HFFc6 (cell line): ENCODE results near the gene ZMYM4. TPM values are rescaled to one million over a fixed set of nuclear protein-coding genes. Genes with fewer than 3 reads are reported as not detected.
"Not testable (repeated sequence)": the region's sequence is repeated elsewhere in the genome, so short reads cannot be mapped to it uniquely, and the experiment has no call there.

Experiments used
- DNase-seq: peaks from one replicate; pipeline ENCODE4 v3.0.0-alpha.2; 2018
- H3K27ac Mint-ChIP-seq: 2 replicates; pipeline ENCODE4 v1.8.0; 2020; ENCODE audit warnings: mild to moderate bottlenecking, mixed read lengths
- H3K27me3 Mint-ChIP-seq: 2 replicates; pipeline ENCODE4 v1.8.0; 2021; ENCODE audit warnings: mild to moderate bottlenecking, moderate library complexity, mixed read lengths; ENCODE audit not compliant: insufficient read depth
- H3K36me3 Mint-ChIP-seq: 2 replicates; pipeline ENCODE4 v1.8.0; 2021; ENCODE audit warnings: low read depth, mixed read lengths
- H3K4me1 Mint-ChIP-seq: 2 replicates; pipeline ENCODE4 v1.8.0; 2020; ENCODE audit warnings: low read depth, mixed read lengths
- H3K4me3 Mint-ChIP-seq: 2 replicates; pipeline ENCODE4 v1.8.0; 2020; ENCODE audit warnings: mild to moderate bottlenecking, moderate library complexity, mixed read lengths
- H3K9me3 Mint-ChIP-seq: 2 replicates; pipeline ENCODE4 v1.8.0; 2020; ENCODE audit warnings: mild to moderate bottlenecking, mixed read lengths
- total RNA-seq, 6 experiments: library from RNA; stranded (reverse); fragmentation: NEBNext Ultra II Directional; extraction: Animal tissue kit (Norgen Biotek cat#: 25700); gene quantifications; 2 replicates in 1 of 6; 3 replicates in 5 of 6; pipeline ENCODE4 v1.2.3, GENCODE V29; 2021
- TF ChIP-seq, protein P1 (sequence below): fragments of 200-600 bp; sonication (generic); IDR thresholded peaks from 2 replicates; pipeline ENCODE4 v1.5.0; 2021; ENCODE audit warnings: antibody characterized with exemption, mild to moderate bottlenecking

The ZMYM4 gene
- total RNA-seq, 6 experiments from 2014 or later, result 49.8 to 58.0 (median 52.5) TPM

DNA sequence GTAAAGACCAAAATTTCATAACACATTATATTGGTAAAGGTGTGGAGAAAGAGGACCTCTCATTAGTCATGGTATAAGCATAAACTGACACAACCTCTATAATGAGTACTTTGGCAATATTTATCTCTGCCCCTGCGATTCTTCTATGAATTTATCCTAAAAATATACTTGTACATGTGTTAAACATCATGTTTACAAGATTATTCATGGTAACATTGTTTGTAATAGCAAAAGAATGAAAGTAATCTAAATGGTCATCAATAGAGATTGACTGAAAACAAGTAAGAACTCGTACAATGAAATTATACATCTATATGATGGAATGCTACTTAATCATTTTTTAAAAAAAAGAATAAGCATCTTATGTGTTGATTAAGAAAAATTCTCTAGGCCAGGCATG lies 192.3 kb downstream of the ZMYM4 start:
- H3K27me3 Mint-ChIP-seq, result no peaks in the 10 kb centered on the region; the same call in 1 of the 2 replicates
- H3K4me1 Mint-ChIP-seq, result no peaks in the 10 kb centered on the region

DNA sequence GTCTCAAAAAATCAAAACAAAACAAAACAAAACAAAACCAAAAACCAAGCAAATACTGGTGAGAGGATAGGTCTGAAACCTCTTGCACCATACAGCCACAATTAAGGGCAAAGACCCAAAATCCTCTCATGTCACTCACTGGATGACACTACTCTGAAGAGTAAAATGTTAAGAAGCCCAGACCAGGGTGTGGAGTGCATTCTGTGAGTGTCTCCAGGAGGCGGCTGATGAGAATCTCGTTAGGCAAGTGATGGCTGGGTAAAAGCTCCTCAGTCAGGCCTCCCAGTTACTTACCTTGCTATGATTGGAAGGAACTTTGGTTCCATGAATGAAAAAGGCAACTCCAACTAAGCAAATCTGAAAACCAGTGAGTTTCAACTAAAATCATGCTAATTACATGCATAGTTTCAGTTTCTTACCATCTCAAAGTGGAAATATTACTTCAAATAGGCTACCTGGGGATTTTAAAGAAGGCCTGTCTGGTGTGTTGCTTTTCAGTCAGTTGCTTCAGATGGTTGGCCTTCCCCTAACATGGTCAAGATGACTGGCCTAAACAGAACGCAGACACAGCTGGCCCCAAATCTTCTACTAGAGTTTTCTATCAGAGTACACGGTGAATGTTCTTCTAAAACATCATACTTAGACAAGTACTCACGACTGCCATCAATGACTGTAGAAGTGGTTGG lies 193.6 kb downstream of the ZMYM4 start:
- TF ChIP-seq, protein P1, sequence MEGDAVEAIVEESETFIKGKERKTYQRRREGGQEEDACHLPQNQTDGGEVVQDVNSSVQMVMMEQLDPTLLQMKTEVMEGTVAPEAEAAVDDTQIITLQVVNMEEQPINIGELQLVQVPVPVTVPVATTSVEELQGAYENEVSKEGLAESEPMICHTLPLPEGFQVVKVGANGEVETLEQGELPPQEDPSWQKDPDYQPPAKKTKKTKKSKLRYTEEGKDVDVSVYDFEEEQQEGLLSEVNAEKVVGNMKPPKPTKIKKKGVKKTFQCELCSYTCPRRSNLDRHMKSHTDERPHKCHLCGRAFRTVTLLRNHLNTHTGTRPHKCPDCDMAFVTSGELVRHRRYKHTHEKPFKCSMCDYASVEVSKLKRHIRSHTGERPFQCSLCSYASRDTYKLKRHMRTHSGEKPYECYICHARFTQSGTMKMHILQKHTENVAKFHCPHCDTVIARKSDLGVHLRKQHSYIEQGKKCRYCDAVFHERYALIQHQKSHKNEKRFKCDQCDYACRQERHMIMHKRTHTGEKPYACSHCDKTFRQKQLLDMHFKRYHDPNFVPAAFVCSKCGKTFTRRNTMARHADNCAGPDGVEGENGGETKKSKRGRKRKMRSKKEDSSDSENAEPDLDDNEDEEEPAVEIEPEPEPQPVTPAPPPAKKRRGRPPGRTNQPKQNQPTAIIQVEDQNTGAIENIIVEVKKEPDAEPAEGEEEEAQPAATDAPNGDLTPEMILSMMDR, result no peak
- Mint-ChIP-seq H3K4me1 (peaks cover under 1% of the 10 kb centered on the region; the same call in 1 of the 2 replicates), H3K36me3 (peaks cover 40% of the 10 kb centered on the region), H3K27ac (no peak overlapping the region), H3K4me3 (no peak overlapping the region), H3K9me3 (peaks cover 6% of the 10 kb centered on the region), H3K27me3 (no peaks in the 10 kb centered on the region; the same call in 1 of the 2 replicates)
- no peak for DNase-seq

More for the DNA sequence above, 192.3 kb downstream of the ZMYM4 start:
- DNase-seq, result no peak
- Mint-ChIP-seq H3K27ac (no peak overlapping the region), H3K4me3 (no peak overlapping the region), H3K9me3 (peaks cover 6% of the 10 kb centered on the region), H3K36me3 (peaks cover 34% of the 10 kb centered on the region)
- TF ChIP-seq, protein P1, result no peak

DNA sequence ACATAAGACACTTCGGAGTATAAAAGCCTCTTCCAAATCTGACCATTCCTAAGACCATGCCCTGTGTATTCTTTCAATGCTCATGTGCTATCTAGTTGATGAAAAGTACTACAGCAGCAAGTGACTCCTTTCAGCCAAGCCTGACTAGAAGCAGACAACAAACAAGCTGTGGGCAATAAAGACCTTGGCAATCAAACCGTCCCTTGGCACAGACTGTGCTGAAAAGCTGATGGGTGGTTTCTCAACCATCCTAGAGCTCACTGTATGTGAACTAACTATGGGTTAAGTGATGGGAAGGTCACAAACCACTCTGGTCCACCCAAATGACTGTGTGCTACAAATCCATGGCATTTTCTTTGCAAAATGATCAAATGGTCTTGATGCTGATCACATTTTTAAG lies 194.7 kb downstream of the ZMYM4 start:
- no peaks in the 10 kb centered on the region; the same call in 1 of the 2 replicates for H3K27me3 Mint-ChIP-seq
- peaks cover 10% of the 10 kb centered on the region for H3K4me1 Mint-ChIP-seq
- H3K9me3 Mint-ChIP-seq, result peaks cover 6% of the 10 kb centered on the region
- no peak overlapping the region for H3K4me3 Mint-ChIP-seq
- H3K36me3 Mint-ChIP-seq, result peaks cover 44% of the 10 kb centered on the region
- TF ChIP-seq, protein P1, result no peak
- DNase-seq, result no peak
- H3K27ac Mint-ChIP-seq, result no peak overlapping the region

DNA sequence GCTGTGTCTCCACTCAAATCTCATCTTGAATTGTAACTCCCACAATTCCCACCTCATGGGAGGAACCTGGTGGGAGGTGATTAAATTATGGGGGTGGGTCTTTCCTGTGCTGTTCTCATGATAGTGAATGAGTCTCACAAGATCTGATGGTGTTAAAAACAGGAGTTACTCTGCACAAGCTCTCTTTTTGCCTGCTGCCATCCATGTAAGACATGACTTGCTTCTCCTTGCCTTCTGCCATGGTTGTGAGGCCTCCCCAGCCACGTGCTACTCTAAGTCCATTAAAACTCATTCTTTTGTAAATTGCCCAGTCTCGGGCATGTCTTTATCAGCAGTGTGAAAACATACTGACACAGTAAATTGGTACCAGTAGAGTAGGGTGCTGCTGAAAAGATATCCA lies 195.2 kb downstream of the ZMYM4 start:
- H3K4me1 Mint-ChIP-seq, result peaks cover 16% of the 10 kb centered on the region
- not testable (repeated sequence) for H3K9me3 Mint-ChIP-seq, H3K4me3 Mint-ChIP-seq, H3K27ac Mint-ChIP-seq, DNase-seq, H3K27me3 Mint-ChIP-seq
- H3K36me3 Mint-ChIP-seq, result peaks cover 48% of the 10 kb centered on the region

DNA sequence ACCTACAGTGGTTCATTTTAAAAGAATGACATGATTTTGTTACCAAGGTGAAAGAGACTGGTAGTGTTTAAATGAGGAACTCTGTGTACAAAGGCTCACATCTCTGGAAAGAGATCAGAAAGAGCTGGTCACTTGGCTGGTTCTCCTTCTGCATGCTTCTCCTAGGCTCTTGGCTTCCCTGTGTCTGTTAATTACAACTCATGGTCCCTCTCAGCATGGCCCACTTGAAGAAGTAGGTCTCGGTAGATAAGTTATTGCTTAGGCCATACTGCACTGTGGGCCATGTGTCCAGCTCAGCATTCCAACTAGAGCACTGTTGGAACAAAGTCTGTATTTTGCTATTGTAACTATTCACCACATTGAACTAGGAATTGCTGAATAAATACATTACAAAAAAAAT lies 197.6 kb downstream of the ZMYM4 start:
- H3K4me3 Mint-ChIP-seq, result no peak overlapping the region
- H3K36me3 Mint-ChIP-seq, result peaks cover 56% of the 10 kb centered on the region
- DNase-seq, result no peak
- H3K4me1 Mint-ChIP-seq, result peaks cover 16% of the 10 kb centered on the region
- H3K27me3 Mint-ChIP-seq, result no peaks in the 10 kb centered on the region; the same call in 1 of the 2 replicates
- H3K9me3 Mint-ChIP-seq, result peaks cover 6% of the 10 kb centered on the region
- TF ChIP-seq, protein P1, result no peak
- no peak overlapping the region for H3K27ac Mint-ChIP-seq

DNA sequence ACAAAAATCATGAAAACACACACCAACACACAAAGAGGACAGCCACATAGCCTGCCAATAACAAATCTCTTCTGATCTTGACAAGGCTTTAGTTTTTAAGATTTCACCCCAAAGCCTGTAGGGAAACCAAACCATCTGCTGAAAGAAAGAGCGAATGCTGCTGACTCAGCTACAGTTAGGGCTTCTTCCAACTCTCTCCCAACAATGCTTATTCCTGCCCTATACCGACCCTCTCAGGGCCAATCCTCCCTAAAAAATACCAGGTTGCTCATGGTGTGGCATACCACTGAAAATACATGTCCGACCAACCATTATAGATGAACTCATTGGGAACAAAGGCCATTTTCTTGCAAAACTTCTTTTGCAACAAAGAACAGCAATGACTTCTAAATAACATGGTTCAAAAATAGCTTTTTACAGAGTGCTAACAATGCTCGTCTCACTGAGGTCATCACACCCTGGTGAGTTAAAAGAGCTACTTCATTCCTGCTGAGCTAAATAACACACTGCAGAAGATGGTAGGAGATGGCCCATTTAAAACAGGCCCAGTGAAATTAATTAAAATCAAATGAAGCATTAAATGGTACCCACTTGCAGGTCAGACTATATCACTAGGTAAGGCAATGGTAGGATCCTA lies 202.6 kb downstream of the ZMYM4 start:
- no peaks in the 10 kb centered on the region for H3K9me3 Mint-ChIP-seq
- peaks cover 32% of the 10 kb centered on the region for H3K36me3 Mint-ChIP-seq
- peaks cover 24% of the 10 kb centered on the region for H3K4me1 Mint-ChIP-seq
- no peak for DNase-seq
- H3K27ac Mint-ChIP-seq, result no peak overlapping the region
- TF ChIP-seq, protein P1, result no peak
- no peak overlapping the region for H3K4me3 Mint-ChIP-seq
- no peaks in the 10 kb centered on the region for H3K27me3 Mint-ChIP-seq
